Middle frontal gyrus (tissue), 1 donor: Measurements from ENCODE around the gene CCL11.

Source experiments
- DNase-seq: peaks from one replicate; pipeline ENCODE4 v3.0.0-alpha.2; 2015; ENCODE audit warnings: low spot score; ENCODE audit errors: extremely low spot score

The CCL11 gene

DNA sequence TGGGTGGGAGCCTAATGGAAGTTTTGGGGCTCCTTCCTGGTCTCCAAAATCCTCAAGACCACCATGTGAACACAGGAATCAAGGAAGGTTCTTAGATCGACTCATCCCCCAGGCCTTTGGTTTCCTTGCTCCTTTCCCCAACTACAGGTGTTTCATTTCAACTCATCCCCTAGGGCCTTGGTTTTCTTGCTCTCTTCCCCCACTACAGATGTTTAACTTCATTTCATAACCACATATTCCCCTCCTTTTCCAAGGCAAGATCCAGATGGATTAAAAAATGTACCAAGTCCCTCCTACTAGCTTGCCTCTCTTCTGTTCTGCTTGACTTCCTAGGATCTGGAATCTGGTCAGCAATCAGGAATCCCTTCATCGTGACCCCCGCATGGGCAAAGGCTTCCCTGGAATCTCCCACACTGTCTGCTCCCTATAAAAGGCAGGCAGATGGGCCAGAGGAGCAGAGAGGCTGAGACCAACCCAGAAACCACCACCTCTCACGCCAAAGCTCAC is at the start of gene CCL11:
Gene CCL11 (plus strand): TSS at position 457 of the 507 bp plus-strand sequence. CDS start 67 bp downstream, outside the sequence.
- DNase-seq = no peak

DNA sequence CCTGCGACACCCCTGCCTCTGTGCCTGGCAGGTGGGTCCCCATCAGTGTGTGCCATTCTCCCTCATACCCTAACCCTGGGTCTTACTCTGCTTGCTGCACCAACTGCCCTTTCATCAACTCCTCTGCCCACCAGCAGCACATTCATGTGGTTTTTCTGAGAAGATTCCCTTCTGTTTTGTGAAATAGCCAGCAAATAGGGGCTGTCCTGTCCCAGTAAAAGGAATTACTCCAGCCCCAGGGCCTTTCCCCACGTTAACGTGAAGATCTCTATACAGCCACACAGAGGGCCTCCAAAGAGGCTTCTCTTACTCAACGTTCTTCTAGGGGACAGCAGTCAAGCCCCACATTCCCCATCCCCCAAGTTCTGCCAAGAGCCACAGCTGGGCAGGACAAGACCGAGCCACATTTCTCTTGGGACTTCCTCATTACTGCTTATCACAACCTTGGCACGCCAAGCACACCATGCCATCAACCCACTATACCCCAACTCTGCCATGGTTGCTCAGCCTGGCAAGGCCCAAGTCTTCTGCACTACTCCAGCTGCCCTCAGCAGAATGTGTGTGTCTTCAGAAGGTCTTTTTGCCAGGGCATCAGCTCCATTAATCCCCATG is 49.2 kb upstream of the CCL11 start:
- DNase-seq = no peak

DNA sequence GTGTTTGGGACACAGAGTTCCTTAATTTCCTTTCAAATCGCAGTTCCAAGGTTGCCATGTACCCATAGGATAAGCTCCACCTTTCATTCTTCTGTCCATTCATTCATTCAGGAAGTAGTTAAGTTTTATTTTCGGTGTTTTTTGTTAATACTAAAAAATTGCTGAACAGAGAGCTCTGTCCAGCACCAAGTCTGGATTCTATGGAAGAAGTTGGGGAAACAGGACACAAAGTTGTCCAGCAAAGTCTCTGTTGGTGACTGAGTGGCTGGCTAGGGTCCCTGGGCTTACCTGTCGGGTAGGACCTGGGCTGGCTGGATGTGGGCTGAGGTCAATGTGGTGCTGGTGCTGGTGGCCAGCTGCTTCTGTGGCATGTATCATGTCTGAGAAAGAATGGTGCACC is 48.1 kb upstream of the CCL11 start:
- DNase-seq = no peak

DNA sequence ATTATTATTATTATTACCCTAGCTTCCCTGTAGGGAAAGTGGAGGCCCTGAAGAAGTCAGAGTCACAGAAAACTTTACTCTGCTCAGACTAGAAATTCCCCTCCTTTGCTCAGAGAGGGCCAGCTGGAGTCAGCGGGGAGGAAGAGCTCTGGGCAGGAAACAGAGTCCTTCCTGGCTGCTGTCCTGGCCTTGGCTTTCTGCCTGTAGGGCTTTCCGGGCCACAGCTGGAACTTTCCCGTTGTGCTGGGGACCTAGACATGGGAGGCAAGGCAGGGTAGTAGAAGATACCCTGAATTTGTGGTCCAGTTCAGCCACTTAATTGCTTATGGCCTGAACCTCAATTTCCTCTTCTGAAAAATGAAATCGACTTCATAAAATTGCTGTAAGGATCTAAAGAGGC is 44.5 kb upstream of the CCL11 start:
- DNase-seq = no peak

DNA sequence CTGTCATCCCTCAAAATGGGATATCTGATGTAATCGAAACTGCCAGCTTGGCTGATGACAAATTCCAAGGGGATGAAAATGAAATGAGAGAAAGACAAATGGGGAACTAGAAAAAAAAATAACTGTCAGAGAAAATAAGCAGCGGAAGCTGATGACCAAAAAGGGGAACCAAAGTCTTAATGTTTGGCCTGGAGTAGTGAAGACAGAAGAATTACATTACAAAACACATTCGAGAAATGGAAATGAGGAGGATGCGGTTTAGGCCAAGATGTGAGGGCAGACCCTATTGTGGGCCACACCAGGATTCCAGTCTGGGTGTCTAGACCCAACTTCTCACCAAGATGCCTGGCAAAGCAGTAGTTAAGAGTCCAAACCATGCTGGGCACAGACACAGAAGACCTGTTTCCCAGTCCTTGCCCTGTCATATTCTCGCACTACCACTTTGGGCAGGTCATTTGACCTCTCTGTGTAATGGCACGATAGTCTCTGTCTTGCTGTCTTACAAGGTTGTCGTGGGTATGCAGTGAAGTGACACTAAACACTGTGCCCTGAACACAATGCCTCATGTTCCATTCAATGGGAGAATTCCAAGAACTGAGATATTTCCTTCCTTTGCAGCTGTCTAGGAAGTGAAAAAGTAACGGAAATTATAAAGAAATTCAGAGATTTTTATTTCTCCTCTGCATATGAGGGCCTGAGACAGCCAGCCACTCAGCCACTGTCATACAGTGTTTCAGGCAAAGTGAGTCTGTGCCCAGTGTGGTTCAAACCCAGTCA is 42.8 kb upstream of the CCL11 start:
- DNase-seq = no peak

DNA sequence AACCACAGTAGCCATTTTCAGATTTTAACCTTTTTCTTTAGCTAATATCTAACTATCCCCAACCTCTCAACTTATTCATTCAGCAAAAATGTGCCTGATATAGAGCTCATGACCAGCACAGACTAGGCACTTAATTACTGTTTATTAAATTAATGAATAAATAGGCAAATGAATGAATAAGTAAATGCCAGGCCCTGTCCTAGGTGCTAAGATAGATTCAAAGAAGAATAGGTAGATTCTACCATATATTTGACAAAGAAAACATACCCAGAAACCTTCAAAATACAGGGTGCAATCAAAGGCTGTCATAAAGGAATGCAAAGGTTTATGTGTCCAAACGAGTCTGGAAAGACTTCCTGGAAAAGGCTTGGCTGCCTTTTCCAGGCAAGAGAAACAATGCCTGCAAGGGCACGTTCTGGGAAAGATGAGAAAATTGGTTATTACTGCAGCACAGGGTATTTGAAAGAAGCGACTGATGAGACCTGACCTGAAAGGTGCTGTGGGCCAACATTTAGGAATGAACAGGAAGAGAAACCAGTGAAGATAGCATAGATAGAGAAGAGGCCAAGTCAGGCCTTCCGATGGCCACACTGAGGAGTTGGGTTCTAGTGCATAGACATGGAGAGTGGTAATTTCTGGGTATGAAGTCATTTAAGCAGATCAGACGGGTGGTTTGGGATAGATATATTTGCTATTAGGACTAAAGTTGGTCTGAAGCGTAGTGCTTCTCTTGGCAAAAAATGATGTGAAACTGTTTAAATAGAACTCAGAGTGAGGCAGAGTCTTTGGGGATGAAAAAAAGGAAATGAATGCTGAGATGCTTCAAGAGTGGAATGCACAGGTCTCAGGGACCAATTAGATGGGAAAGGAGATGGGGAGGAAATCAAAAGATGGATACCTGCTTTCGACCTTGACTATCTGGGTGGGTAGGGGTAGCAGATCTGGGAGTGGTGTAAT is 41.9 kb upstream of the CCL11 start:
- no peak for DNase-seq

DNA sequence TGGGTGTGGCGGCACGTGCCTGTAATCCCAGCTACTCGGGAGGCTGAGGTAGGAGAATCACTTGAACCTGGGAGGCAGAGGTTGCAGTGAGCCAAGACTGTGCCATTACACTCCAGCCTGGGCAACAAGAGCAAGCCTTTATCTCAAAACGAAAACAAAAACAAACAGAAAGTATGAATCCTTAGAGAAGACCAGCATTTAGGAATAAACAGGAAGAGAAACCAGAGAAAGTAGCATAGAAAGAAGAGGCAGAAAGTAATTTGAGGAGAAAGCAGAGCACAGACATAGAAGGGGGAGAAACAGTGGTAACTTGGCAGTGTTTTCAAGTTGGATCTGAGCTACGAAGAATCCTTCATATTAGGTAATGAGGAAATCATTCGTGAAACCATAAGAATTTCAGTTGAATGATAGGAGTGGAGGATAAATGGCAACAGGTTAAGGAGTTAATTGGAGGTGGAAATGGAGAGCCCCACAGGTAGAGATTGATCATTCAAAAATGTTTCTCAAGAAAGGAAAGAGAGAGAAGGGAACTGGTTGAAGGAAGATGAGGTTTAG is 40.1 kb upstream of the CCL11 start:
- no peak for DNase-seq

DNA sequence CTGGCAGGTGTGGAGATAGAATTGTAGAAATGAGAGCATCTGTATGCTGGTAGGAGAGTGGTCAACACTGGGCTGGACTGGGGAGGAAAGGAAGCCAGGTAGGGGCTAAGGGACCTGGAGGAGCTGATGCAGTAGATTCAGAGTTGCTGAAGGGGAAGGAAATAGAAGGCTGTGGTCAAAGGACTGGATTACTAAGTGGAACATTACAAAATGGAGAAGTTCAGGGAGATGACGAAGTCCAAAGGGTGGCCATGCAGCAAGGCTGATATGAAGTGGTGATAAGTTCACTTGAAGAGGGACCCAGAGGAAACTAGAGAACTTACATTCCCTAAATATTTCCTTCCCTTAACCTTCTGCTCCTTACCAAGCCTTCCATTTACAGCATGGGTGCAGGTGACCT is 39.1 kb upstream of the CCL11 start:
- no peak for DNase-seq

DNA sequence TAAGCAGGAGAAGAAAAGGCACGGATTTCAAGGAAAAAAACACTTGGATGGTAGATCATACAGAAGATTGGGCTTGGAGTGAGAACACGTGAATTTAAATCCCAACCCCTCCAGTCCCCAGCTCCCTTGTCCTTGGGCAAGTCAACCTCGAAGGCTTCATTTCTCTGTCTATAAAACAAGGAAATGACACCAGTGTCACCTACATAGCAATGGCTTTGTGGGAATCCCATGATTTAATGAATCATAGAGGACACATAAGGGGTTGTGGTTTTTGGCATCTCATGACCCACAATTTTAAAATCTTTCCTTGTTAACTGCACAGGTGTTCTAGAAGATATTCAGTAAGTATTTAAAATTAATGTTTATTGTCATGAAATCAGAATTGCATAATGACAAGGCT is 38.7 kb upstream of the CCL11 start:
- no peak for DNase-seq

DNA sequence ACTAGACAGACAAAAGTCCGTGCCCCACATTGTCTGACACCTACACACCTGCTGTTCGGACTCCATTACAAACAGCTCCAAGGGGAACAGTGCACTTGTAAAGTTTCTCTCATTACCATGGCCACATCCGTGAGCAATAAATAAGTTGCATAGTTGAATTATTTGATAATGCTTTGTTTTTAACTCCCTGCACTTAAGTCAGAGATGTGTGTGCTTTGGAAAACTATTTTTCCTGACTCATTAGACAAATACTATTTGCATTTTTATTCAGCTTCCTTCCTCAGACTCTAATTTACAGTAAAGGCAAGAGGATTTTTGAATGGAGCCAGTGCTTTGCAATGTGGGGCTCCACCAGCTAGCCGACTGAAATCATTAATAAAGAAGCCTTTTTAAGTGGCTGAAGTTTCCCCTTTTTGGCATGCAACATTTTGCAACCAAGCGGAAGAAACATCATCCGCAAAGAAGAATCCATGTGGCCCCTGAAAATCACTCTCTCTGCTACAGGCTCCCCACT is 37.0 kb upstream of the CCL11 start:
- DNase-seq = no peak

DNA sequence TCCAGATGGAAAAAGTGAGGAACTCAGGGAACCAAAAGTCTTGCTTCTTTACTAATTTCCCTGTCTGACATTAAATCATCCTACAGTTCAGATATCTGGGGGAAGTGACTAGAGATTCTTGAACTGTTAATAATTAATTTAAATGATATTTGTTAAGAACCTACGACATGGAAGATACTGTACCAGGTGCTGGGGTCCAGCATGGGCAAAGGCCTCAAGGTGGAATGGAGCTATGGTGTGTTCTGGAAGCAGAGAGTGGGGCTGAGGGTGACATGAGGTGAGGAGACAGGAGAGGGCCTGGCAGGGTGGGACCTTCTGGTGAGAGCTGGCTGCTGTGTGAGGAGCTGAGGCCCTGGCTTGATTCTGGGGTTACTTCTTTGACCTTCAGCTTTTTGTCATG is 36.5 kb upstream of the CCL11 start:
- no peak for DNase-seq

DNA sequence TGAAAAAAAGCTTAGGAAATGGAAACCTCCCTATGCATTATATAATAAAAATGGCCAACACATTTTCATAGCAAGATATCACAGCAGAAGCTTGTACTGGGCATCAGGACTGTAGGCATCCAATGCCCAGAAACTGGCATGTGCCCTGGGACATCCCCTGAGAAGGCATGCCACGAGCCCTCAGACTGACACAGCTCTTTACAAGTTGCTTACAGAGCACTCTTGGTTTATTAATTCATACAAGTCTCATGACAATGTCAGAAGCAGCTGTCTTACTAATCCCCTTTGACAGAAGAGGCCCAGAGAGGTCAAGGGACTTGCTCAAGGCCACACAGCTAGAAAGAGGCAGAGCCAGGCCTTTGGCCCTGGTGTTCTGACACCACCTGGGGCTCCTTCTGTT is 36.1 kb upstream of the CCL11 start:
- no peak for DNase-seq

DNA sequence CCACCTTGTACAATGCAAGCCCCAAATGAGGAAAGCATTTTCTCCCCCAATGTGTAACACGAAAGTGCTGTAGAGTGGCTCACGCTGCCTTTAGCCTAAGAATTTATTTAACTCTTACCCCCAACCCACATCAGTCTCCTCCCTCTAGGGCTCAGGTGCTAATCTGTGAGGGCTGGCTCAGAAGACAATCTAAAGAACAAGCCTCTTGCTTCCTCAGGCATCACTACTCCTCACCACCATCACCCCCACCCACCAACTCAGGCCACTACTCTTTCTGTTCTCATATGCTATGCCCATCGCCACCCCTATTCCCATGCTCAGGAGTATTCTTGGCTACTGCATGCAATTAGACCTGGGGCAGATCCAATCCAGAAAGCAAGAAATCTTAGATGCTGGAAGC is 34.4 kb upstream of the CCL11 start:
- no peak for DNase-seq

DNA sequence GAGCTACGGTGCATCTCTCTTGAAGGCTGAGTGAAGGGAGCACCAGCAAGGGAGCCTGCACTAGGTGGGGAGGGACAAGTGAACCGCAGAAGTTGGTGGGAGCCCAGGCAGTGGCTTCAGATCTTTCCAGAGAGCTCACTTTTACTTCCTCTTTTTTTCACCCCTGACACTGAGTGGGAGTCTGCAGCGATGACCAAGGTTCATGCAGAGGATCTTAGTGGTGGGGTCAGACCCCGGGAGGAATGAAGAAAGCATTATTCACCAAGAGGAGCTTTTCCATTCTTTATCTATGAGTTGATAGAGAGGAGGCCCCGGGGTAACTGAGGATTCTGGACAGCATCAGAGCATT is 33.5 kb upstream of the CCL11 start:
- no peak for DNase-seq

DNA sequence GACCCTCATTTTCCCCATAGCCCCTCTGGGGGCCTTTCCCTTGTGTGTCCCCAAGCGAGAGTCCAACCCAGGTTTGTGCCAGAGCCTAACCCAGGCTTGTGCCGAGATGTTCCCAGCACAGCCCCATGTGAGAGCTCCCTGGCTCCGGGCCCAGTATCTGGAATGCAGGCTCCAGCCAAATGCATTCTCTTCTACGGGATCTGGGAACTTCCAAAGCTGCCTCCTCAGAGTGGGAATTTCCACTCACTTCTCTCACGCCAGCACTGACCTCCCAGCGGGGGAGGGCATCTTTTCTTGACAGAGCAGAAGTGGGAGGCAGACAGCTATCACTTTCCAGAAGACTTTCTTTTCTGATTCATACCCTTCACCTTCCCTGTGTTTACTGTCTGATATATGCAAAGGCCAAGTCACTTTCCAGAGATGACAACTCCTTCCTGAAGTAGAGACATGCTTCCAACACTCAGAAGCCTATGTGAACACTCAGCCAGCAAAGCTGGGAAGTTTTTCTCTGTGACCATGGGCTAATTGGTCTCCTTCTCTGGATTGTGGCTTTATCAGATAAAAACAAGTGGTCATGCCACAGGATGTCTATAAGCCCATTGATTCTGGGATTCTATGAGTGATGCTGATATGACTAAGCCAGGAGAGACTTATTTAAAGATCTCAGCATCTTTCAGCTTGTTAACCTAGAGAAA is 33.0 kb upstream of the CCL11 start:
- DNase-seq = peak; percentile 42

DNA sequence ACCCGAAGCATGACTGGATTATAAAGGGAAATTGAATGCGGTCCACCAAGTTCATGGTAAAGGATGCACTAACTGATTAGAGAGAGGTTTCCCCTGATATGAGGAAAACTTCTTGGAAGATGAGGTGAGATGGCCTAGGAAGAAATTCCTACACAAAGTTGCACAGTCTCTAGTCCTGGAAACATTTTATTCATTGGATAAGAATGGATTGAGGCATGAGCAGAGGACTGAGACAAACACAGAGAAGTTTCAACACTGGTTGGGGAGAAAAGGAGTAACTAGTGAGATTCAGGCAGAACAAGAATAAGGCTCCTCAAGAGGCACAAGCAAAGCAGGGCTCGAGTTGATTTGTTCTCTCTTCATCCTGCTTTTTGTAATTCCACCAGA is 32.4 kb upstream of the CCL11 start:
- no peak for DNase-seq

DNA sequence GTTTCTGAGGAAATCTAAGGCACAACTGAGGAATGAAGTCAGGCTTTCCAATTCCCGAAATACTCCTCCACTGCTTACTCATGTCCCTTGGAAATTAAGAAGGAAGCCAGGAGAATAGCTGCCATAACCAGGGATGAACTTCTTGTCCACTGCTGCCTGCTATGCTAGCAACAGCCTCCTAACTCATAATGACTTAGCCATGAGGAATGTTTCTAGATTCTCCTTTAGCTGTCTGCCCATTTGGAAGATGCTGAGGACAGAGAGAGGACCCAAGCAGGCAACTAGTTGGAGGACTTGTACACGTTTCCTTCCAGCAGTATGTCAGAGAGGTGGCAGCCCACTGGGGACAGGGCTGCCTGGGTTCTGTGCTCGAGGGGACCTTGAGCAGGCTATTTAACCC is 31.4 kb upstream of the CCL11 start:
- no peak for DNase-seq

DNA sequence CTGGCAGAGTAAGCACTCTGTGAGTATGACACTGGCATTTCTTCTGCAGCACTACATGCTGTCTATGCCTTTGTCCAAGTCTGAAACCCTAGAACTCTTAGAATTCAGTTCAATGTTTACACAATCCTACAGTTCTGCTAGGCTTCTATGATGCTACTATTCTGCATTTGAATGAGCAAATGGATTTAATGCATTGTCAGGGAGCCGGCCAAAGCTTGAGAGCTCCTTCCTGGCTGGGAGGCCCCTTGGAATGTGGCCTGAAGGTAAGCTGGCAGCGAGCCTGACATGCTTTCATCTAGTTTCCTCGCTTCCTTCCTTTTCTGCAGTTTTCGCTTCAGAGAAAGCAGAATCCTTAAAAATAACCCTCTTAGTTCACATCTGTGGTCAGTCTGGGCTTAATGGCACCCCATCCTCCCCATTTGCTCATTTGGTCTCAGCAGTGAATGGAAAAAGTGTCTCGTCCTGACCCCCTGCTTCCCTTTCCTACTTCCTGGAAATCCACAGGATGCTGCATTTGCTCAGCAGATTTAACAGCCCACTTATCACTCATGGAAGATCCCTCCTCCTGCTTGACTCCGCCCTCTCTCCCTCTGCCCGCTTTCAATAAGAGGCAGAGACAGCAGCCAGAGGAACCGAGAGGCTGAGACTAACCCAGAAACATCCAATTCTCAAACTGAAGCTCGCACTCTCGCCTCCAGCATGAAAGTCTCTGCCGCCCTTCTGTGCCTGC is 30.7 kb upstream of the CCL11 start, which contains the start of gene CCL2:
Gene CCL2 (plus strand): TSS at position 635 of the 730 bp plus-strand sequence. CDS start 65 bp downstream, at position 700.
- no peak for DNase-seq

DNA sequence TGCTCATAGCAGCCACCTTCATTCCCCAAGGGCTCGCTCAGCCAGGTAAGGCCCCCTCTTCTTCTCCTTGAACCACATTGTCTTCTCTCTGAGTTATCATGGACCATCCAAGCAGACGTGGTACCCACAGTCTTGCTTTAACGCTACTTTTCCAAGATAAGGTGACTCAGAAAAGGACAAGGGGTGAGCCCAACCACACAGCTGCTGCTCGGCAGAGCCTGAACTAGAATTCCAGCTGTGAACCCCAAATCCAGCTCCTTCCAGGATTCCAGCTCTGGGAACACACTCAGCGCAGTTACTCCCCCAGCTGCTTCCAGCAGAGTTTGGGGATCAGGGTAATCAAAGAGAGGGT is 30.2 kb upstream of the CCL11 start:
- DNase-seq = no peak

DNA sequence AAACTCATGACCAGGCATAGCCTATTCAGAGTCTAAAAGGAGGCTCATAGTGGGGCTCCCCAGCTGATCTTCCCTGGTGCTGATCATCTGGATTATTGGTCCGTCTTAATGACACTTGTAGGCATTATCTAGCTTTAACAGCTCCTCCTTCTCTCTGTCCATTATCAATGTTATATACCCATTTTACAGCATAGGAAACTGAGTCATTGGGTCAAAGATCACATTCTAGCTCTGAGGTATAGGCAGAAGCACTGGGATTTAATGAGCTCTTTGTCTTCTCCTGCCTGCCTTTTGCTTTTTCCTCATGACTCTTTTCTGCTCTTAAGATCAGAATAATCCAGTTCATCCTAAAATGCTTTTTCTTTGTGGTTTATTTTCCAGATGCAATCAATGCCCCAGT is 29.7 kb upstream of the CCL11 start:
- DNase-seq = no peak
